ENCODE measurements around the gene ADRB2. TPM values are rescaled to one million over a fixed set of nuclear protein-coding genes. Genes with fewer than 3 reads are reported as not detected.

Gene ADRB2
- total and polyA plus RNA-seq, 10 of the 15 experiments (the other 5 are each of a cell fraction or from before 2014, with no cell fraction given): 0.03 to 0.34 (median 0.18) TPM; not detected in 1

GRCh38 chr5:148838357-148838756 is 11.9 kb downstream of the ADRB2 start:
- Histone ChIP-seq H3K4me3 (no peak overlapping the region), H3K4me1 (ENCODE audit: control insufficient read depth, insufficient read depth, low read length) (peaks cover 10% of the 10 kb centered on the region; the same call in 1 of the 2 replicates), H3K27me3 (replicated peaks in 1 of 2; ENCODE audit: control insufficient read depth in 2 of 2, insufficient read depth in 2 of 2, low read length in 1 of 2) (no peaks in the 10 kb centered on the region; a peak in 2 of 4 replicates), H3K36me3 (ENCODE audit: control insufficient read depth in 2 of 2, insufficient read depth in 2 of 2, low read length in 1 of 2) (no peaks in the 10 kb centered on the region), H4K20me1 (ENCODE audit: control insufficient read depth, insufficient read depth) (no peaks in the 10 kb centered on the region), H3K9ac (ENCODE audit: control insufficient read depth, insufficient read depth, low read length) (no peak overlapping the region), H2AFZ (ENCODE audit: control insufficient read depth, low read depth, low read length) (no peak overlapping the region), H3K9me3 (replicated peaks; ENCODE audit: control insufficient read depth, insufficient read depth, low read length) (no peaks in the 10 kb centered on the region), H3K79me2 (ENCODE audit: control insufficient read depth, insufficient read depth, low read length) (no peaks in the 10 kb centered on the region), H3K27ac (ENCODE audit: control insufficient read depth, insufficient read depth) (no peak overlapping the region), H3K4me2 (ENCODE audit: control insufficient read depth, insufficient read depth) (no peak overlapping the region)
- in situ Hi-C loops (cut with MboI): no loop called here
- BruUV-seq (replicated peaks): no TSS peak
- 21% methylated on average over 1 of the region's 1 CpG for WGBS (ENCODE audit: insufficient coverage, insufficient replicate concordance, low lambda C conversion rate, missing lambda C conversion rate)
- ATAC-seq: no peak
- TF ChIP-seq CREB1 (IDR thresholded peaks at IDR 0.05; ENCODE audit: low read depth): no peak
- no peak for TF ChIP-seq E4F1 (IDR thresholded peaks at IDR 0.05; ENCODE audit: borderline replicate concordance, partially characterized antibody)
- POLR2A ChIA-PET: no interaction called here
- CTCF ChIA-PET: interaction anchor here (1.5 kb wide), 1 partner anchor 18 kb away, joined by 8 read pairs; no protein-coding TSS in a partner anchor
- SMC1A ChIA-PET (ENCODE audit: uncharacterized antibody, unreplicated experiment): interaction anchor here (0.8 to 1.6 kb wide), 2 partner anchors 33 to 105 kb away, joined by 3 to 4 read pairs; no protein-coding TSS in a partner anchor
- no peak for FAIRE-seq
- intact Hi-C loops (cut with micrococcal nuclease; ENCODE audit: unreplicated experiment): no loop called here
- DNase-seq (ENCODE audit: low read depth, low spot score): no peak
- RAD21 ChIA-PET (ENCODE audit: unreplicated experiment): interaction anchor here (1.5 kb wide), 1 partner anchor 277 kb away, joined by 4 read pairs; no protein-coding TSS in a partner anchor

GRCh38 chr5:148839960-148840359 is 13.5 kb downstream of the ADRB2 start:
- Histone ChIP-seq H3K27me3 (replicated peaks in 1 of 2; ENCODE audit: control insufficient read depth in 2 of 2, insufficient read depth in 2 of 2, low read length in 1 of 2) (no peaks in the 10 kb centered on the region; a peak in 2 of 4 replicates), H3K4me1 (ENCODE audit: control insufficient read depth, insufficient read depth, low read length) (peaks cover under 1% of the 10 kb centered on the region; the same call in 1 of the 2 replicates), H3K4me2 (ENCODE audit: control insufficient read depth, insufficient read depth) (no peak overlapping the region), H3K27ac (ENCODE audit: control insufficient read depth, insufficient read depth) (no peak overlapping the region), H3K79me2 (ENCODE audit: control insufficient read depth, insufficient read depth, low read length) (no peaks in the 10 kb centered on the region), H3K9ac (ENCODE audit: control insufficient read depth, insufficient read depth, low read length) (no peak overlapping the region), H2AFZ (ENCODE audit: control insufficient read depth, low read depth, low read length) (no peak overlapping the region), H3K9me3 (replicated peaks; ENCODE audit: control insufficient read depth, insufficient read depth, low read length) (no peaks in the 10 kb centered on the region), H4K20me1 (ENCODE audit: control insufficient read depth, insufficient read depth) (no peaks in the 10 kb centered on the region), H3K36me3 (ENCODE audit: control insufficient read depth in 2 of 2, insufficient read depth in 2 of 2, low read length in 1 of 2) (no peaks in the 10 kb centered on the region), H3K4me3 (no peak overlapping the region)
- WGBS (ENCODE audit: insufficient coverage, insufficient replicate concordance, low lambda C conversion rate, missing lambda C conversion rate): 15% methylated on average over 4 of the region's 4 CpGs
- SMC1A ChIA-PET (ENCODE audit: uncharacterized antibody, unreplicated experiment): interaction anchor here (1.2 kb wide), 1 partner anchor 9 kb away, joined by 5 read pairs; no protein-coding TSS in a partner anchor
- POLR2A ChIA-PET: no interaction called here
- RAD21 ChIA-PET (ENCODE audit: unreplicated experiment): no interaction called here
- intact Hi-C loops (cut with micrococcal nuclease; ENCODE audit: unreplicated experiment) (no loop called here), in situ Hi-C loops (cut with MboI) (no loop called here)
- DNase-seq (ENCODE audit: low read depth, low spot score) (no peak), ATAC-seq (peak; percentile 61), FAIRE-seq (no peak)
- TF ChIP-seq BCL3 (IDR thresholded peaks at IDR 0.05; ENCODE audit: borderline replicate concordance, insufficient read depth, low read depth, low read length, poor library complexity, severe bottlenecking) (no peak), YY1 (IDR thresholded peaks at IDR 0.05; ENCODE audit: low read depth, low read length) (no peak), RCOR1 (conservative IDR thresholded peaks at IDR 0.05; ENCODE audit: low read depth, low read length) (no peak), PBX3 (IDR thresholded peaks at IDR 0.05; ENCODE audit: insufficient replicate concordance, low read depth, low read length) (no peak), NKRF (conservative IDR thresholded peaks at IDR 0.05) (no peak)
- CTCF ChIA-PET: interaction anchor here (1.4 to 2.1 kb wide), 2 partner anchors 19 to 118 kb away, joined by 3 to 6 read pairs; no protein-coding TSS in a partner anchor
- BruUV-seq (replicated peaks): no TSS peak

Measured in GM12878 (cell line).